ENCODE data around the gene CCDC81. TPM values are rescaled to one million over a fixed set of nuclear protein-coding genes. Genes with fewer than 3 reads are reported as not detected.

The CCDC81 gene
- total RNA-seq, 1 experiment from 2014 or later = 1.1 TPM

DNA sequence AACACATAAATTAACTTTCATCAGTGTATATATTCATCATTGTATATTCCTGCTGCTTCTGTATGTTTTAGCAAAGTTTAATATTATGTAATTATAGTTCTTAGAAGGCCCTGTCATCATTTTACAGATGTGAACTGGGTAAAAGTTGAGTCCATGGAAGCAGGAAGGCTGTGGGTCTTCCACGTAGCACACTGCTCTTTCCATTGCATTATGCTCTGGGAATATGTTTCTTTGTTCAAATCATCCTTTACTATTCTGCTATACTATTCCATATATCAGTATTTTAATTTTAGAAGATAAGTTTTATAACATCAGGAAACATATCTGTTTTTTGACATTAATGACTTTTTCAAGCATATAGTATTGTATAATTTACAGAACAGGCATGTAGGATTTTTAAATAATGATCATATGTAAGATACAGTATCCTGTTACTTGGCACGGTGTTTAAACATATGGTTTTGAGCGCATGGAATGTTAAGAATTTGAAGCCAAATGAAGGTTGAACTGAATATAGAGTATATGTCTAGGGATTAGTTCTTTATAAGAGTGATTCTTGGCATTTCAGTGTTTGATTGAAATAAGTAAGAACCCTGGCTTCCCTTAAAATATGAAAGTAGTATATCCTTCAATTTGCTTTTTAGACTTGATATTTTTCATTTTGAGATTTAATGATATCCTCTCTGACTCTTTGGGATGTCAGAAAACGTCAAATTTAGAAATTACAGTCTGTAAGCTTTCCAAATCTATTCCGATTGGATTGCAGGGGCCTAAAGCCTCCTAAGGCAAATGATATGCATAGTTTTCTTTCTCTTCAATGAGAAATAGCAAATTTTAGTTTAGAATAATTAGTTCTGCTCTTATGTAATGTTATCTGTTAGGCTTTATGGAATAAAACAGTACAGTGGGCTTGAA is 8.6 kb downstream of the CCDC81 start:
- CTCF ChIA-PET = no interaction called here

DNA sequence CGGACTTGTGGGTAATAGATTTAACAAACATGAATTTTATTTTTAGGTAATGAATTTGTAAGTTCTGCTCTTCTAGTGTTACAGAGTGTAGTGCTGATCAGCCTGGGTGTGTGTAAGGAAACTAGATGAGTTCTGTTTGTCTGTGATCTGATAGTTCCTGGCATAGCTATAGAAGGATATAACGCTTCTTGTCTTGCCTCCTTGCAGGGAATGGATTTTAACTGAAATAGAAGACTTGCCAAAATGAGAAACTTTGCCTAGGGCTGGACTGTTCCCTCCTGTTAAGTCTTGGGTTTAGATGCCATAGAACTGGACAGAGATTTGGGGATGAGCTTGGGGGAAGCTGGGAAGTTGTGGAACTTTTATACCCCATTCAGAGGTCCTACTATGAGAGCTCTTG is 11.6 kb downstream of the CCDC81 start:
- H3K36me3 ChIP-seq (ENCODE audit: insufficient read depth, low read length, poor library complexity, severe bottlenecking) = no peaks in the 10 kb centered on the region
- CTCF ChIA-PET = no interaction called here
- no peaks in the 10 kb centered on the region for H3K4me1 ChIP-seq (ENCODE audit: insufficient read depth, low read length, poor library complexity, severe bottlenecking)
- DNase-seq (ENCODE audit: low spot score) = no peak
- H3K9me3 ChIP-seq (ENCODE audit: low read depth, low read length, poor library complexity, severe bottlenecking) = no peaks in the 10 kb centered on the region
- no peak overlapping the region for H3K4me3 ChIP-seq (ENCODE audit: low read depth, low read length, poor library complexity, severe bottlenecking)
- no peak overlapping the region for H3K27ac ChIP-seq (ENCODE audit: low read depth, low read length, poor library complexity, severe bottlenecking)
- no TSS peak for BruUV-seq (replicated peaks)
- no peaks in the 10 kb centered on the region for H3K27me3 ChIP-seq (replicated peaks; ENCODE audit: insufficient read depth, low read depth, low read length, poor library complexity)
- POLR2A ChIA-PET (ENCODE audit: low non-redundant PET) = interaction anchor here (0.5 kb wide), 1 partner anchor 118 kb away, joined by 3 read pairs; no protein-coding TSS in a partner anchor
- TF ChIP-seq, protein P1, sequence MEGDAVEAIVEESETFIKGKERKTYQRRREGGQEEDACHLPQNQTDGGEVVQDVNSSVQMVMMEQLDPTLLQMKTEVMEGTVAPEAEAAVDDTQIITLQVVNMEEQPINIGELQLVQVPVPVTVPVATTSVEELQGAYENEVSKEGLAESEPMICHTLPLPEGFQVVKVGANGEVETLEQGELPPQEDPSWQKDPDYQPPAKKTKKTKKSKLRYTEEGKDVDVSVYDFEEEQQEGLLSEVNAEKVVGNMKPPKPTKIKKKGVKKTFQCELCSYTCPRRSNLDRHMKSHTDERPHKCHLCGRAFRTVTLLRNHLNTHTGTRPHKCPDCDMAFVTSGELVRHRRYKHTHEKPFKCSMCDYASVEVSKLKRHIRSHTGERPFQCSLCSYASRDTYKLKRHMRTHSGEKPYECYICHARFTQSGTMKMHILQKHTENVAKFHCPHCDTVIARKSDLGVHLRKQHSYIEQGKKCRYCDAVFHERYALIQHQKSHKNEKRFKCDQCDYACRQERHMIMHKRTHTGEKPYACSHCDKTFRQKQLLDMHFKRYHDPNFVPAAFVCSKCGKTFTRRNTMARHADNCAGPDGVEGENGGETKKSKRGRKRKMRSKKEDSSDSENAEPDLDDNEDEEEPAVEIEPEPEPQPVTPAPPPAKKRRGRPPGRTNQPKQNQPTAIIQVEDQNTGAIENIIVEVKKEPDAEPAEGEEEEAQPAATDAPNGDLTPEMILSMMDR (conservative IDR thresholded peaks at IDR 0.05; ENCODE audit: low read depth, low read length) = no peak
- no peak for TF ChIP-seq EZH2 (IDR thresholded peaks at IDR 0.05; ENCODE audit: borderline replicate concordance, low read depth, low read length, poor library complexity, severe bottlenecking)
- intact Hi-C loops (cut with micrococcal nuclease; ENCODE audit: unreplicated experiment) = no loop called here

More for the DNA sequence above, 8.6 kb downstream of the CCDC81 start:
- H3K4me1 ChIP-seq (ENCODE audit: insufficient read depth, low read length, poor library complexity, severe bottlenecking) = no peaks in the 10 kb centered on the region
- intact Hi-C loops (cut with micrococcal nuclease; ENCODE audit: unreplicated experiment) = no loop called here
- no peaks in the 10 kb centered on the region for H3K9me3 ChIP-seq (ENCODE audit: low read depth, low read length, poor library complexity, severe bottlenecking)
- no peak overlapping the region for H3K27ac ChIP-seq (ENCODE audit: low read depth, low read length, poor library complexity, severe bottlenecking)
- H3K36me3 ChIP-seq (ENCODE audit: insufficient read depth, low read length, poor library complexity, severe bottlenecking) = no peaks in the 10 kb centered on the region
- POLR2A ChIA-PET (ENCODE audit: low non-redundant PET) = no interaction called here
- DNase-seq (ENCODE audit: low spot score) = no peak
- H3K4me3 ChIP-seq (ENCODE audit: low read depth, low read length, poor library complexity, severe bottlenecking) = no peak overlapping the region
- H3K27me3 ChIP-seq (replicated peaks; ENCODE audit: insufficient read depth, low read depth, low read length, poor library complexity) = no peaks in the 10 kb centered on the region
- TF ChIP-seq, protein P1 (conservative IDR thresholded peaks at IDR 0.05; ENCODE audit: low read depth, low read length) = no peak
- no peak for TF ChIP-seq EZH2 (IDR thresholded peaks at IDR 0.05; ENCODE audit: borderline replicate concordance, low read depth, low read length, poor library complexity, severe bottlenecking)
- BruUV-seq (replicated peaks) = no TSS peak

DNA sequence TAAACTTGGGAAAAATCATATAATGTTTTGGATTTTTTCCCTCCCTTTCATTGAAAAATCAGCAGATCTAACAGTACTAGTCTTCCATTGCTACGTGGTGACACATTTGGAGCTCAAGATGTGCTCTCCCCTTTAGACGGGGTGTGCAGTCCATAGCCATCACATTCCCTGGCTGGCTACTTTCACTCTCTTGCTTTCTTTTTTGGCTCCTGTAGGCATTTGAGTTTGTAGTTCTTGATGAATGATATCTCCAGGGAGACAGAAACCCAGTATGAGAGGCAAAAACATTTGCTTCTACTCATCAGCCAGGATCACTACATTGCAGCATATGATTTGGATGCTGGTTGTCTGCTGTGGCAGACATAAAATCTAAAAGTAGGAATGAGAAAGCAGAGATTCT is 12.1 kb downstream of the CCDC81 start:
- DNase-seq (ENCODE audit: low spot score) = no peak
- CTCF ChIA-PET = no interaction called here
- no TSS peak for BruUV-seq (replicated peaks)
- H3K4me3 ChIP-seq (ENCODE audit: low read depth, low read length, poor library complexity, severe bottlenecking) = no peak overlapping the region
- no peaks in the 10 kb centered on the region for H3K9me3 ChIP-seq (ENCODE audit: low read depth, low read length, poor library complexity, severe bottlenecking)
- no peak overlapping the region for H3K27ac ChIP-seq (ENCODE audit: low read depth, low read length, poor library complexity, severe bottlenecking)
- POLR2A ChIA-PET (ENCODE audit: low non-redundant PET) = interaction anchor here (0.5 kb wide), 1 partner anchor 117 kb away, joined by 3 read pairs; no protein-coding TSS in a partner anchor
- no peaks in the 10 kb centered on the region for H3K4me1 ChIP-seq (ENCODE audit: insufficient read depth, low read length, poor library complexity, severe bottlenecking)
- intact Hi-C loops (cut with micrococcal nuclease; ENCODE audit: unreplicated experiment) = no loop called here
- TF ChIP-seq, protein P1 (conservative IDR thresholded peaks at IDR 0.05; ENCODE audit: low read depth, low read length) = no peak
- TF ChIP-seq EZH2 (IDR thresholded peaks at IDR 0.05; ENCODE audit: borderline replicate concordance, low read depth, low read length, poor library complexity, severe bottlenecking) = no peak
- H3K27me3 ChIP-seq (replicated peaks; ENCODE audit: insufficient read depth, low read depth, low read length, poor library complexity) = no peaks in the 10 kb centered on the region
- no peaks in the 10 kb centered on the region for H3K36me3 ChIP-seq (ENCODE audit: insufficient read depth, low read length, poor library complexity, severe bottlenecking)
